ENCODE measurements around the gene GABRA6.
"Not testable (repeated sequence)": the region's sequence is repeated elsewhere in the genome, so short reads cannot be mapped to it uniquely, and the experiment has no call there.

The GABRA6 gene

DNA sequence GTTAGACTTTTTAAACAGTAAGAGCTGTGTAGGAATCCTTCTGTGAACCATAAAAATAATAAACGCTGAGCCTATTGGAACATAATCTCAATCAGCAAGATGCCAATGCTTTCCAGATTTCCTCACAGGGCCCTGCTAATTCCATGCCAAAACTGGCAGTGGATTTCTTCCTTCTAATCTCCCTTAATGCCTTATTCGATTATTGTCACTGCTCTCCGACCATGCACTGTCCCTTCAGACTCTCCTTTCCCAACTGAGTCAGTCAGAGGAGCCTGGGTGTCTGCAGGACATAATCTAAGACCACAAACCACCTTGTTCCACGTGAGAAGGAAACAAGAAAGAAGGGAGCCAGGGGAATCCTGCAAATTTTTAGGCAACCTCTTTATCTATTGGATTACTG is at the start of gene GABRA6:
Gene GABRA6, plus strand, starts transcription at position 261 of the 400 bp plus-strand sequence. CDS start 269 bp downstream, outside the sequence.
- no peak for DNase-seq

DNA sequence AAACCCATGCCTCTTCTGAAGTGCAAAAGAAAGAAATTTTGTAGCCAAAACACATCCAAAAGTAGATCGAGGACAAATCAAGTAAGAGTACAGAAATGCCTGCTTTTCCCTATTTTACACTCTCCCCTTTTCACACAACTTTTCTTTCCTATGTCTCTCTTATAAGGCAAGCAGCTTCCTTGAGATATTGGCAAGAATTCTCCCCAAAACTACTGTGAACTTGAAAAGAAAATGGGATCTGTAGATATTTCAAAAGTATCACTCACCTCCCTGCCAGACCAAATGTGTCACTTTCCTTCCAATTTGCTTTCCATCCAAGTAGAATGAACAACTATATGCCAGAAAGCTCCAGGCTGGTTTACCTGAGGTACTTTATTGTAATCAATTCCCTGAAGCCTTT is 47.9 kb upstream of the GABRA6 start:
- DNase-seq: no peak

DNA sequence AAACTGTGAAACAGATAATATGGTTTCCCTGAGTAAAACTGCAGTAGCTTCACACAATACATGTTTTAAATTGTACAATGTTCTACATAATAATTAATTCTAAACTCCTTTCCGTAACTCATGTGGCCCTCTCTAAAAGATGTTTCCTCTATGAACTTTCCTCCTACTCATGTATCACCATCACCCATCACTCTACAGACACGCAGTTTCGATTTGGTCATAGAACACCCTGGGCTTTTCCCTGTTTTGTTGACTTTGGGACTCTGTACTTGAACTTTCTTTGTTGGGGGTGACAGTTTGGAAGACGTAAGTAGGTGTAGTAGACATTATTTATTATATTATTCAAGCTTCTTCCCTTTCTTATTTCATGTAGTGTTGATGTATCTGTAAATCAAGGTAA is 44.1 kb upstream of the GABRA6 start:
- DNase-seq: no peak

DNA sequence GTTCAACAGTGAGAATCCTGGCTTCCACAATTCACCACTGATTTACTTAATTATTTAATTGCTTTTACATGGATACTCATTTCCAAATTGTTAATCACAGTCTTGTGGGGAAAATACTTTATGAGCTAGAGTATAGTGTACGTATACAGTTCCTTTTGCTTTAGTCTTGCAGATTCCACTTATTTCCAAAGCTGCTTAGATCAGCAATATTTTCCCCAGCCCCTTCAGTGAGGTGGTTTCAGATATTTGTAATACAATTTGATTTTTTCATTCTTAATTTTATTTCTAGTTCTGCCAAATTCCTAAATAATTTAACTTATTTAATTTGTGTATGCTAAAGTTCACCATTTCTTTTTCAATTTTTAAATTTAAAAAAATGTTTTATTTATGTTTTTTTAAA is 40.3 kb upstream of the GABRA6 start:
- no peak for DNase-seq

DNA sequence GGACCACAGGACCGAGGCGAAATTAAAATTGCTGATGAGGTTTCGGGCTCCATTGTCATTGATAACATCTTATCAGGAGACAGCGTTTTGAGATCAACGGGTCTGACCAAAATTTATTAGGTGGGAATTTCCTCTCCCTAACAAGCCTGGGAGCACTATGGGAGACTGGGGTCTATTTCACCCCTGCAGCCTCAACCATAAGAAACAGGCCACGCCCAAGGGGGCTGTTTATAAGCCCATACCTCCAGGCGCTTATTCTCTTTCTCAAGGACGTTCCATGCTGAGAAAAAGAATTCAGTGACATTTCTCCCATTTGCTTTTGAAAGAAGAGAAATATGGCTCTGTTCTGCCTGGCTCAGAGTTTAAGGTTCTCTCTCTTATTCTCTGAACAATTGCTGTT is 33.6 kb upstream of the GABRA6 start:
- not testable (repeated sequence) for DNase-seq

DNA sequence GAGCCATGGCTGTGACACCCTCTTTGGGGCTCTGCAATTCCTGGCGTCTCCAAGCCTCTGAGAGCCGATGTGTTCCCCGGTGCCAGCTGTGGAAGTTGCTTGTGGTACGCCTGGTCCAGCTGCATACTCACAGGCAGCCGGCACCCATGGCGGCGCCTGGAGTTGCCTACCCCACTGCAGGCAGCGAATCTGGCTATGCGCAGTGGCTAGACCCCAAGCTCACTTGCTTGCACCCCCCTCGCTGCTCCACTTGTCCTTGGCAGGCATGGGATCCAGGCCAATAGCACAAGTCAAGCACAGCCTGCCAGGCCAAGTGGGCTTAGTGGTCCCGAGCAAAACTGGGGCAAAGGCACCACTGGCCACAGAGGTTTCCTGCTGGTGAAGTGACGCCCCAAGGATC is 24.7 kb upstream of the GABRA6 start:
- no peak for DNase-seq

DNA sequence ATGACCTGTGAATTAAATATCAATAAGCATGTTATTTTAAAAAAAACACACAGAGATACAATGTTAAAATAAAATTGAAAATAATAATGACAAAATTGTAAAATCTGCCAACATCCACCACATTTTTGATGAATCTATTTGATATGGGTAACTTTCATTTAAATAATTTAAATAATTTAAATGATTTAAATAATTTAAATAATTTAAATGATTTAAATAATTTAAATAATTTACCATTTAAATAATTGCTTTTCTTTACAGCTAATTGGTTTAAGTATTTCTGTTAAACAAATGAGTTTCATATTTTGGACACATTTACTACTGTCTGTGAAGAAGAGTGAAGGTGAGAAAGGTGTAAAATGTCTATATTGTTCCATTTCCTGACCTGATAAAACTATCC is 22.1 kb upstream of the GABRA6 start:
- no peak for DNase-seq

DNA sequence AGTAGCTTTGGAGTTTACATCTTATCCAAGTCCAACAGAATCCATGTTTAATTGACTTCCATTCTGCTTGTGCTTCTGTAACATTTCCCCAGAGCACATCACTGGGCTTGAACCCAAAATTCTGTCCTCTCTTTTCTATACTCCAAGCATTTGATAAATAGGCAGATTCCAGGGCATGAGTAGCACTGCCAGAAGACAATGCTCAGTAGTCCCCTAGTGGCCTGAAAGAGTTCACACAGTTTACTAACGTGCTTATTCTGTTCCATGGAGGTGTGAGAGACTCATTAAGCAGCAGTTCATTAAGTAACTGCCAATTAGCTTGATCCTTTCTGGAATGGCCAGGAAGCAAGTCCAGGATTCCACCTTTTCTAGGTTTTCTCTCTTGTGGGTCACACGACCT is 9.4 kb upstream of the GABRA6 start:
- DNase-seq: no peak

DNA sequence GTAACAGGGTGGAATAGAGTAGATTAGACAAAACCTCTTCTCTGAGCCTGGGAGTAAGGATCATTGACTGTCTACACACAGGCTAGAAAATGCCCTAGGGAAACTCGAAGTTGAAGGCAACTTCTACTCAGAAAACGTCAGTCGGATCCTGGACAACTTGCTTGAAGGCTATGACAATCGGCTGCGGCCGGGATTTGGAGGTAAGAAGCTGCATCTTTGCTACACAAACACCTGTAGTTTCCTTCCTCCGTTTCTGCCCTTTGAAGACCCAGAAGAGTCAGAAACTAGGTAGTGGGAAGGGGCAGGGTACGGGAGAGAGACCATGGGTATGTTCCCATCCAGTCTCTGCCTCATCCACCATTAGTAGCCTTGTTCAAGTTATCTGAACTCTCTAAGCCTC is 628 bp downstream of the GABRA6 start:
- DNase-seq: no peak

DNA sequence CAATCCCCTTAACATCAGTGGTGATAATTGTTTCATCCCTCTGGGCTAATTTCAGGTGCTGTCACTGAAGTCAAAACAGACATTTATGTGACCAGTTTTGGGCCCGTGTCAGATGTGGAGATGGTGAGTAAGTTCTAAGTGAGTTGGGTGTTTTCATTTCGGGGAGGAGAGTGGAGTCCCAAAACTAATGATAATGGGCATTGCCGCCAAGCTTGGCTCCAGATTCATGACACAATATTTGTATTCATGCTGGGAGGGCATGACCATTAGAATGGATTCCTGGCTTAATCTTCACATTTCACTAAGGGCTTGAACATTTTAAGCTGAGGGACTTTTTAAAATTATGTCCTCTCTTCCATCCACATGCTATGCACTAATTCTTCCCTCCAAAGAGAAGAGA is 1.4 kb downstream of the GABRA6 start:
- no peak for DNase-seq

DNA sequence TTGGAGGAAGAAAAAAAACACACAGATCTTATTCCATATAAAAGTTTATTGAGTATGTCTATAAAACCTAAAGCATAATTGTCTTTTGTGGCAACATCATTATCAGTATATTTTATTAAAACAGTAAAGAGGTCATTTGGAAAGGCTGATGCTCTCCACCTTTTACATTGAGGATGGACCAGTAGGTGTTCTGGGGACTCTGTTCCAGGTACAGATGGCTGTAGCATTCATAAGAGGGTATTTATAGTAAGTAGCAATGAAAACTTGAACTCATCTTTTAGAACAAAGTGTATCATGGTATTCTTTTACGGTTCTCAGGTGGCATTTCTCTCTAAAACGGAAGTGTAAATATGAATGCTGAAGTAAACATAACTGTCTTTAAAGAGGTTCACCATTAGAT is 1.8 kb downstream of the GABRA6 start:
- no peak for DNase-seq

DNA sequence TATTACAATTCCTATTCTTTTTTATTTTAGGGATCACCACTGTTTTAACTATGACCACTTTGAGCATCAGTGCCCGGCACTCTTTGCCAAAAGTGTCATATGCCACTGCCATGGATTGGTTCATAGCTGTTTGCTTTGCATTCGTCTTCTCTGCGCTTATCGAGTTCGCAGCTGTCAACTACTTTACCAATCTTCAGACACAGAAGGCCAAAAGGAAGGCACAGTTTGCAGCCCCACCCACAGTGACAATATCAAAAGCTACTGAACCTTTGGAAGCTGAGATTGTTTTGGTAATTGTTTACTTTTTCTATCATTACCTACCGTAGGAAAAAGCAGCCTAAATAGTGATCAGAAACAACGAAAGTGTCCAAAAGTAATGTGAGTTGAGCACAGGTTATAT is 6.4 kb downstream of the GABRA6 start:
- DNase-seq: no peak

DNA sequence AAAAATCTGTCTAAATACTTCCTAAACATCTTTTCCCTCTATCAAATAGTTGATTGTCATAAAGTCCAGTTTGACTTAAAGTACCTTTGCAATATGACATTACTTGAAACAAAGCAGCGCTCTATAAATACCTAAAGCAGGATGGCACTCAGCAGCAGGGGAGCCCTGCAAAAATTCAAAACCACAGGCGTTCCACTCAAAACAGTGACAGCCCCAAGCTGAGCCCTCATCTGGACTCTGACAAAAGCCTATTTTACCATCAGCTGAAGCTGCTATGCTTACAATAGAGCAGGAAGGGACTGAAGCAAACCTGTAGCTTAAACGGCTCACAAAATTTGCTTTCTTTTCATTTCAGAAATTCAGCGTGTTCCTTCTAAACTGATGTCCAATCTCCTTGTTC is 11.5 kb downstream of the GABRA6 start:
- no peak for DNase-seq

DNA sequence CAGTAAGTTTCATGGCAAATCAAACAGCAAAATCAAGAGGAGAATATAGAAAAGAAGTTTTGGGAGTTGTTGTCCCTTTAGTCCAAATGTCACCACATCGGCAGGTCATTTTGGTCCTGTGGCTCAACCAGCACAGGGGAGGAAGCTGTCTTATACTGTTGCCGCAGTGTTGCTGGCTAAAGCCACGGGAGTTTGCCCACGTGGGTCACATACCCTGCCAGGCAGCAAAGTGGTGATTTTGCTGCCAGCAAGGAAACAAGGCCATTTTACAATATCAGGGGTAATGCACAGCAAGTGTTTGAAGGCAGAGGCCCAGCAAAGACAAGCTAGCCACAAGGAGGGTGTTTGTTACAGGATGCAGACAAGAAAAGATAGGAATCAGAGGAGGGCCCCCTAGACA is 14.5 kb downstream of the GABRA6 start:
- no peak for DNase-seq

DNA sequence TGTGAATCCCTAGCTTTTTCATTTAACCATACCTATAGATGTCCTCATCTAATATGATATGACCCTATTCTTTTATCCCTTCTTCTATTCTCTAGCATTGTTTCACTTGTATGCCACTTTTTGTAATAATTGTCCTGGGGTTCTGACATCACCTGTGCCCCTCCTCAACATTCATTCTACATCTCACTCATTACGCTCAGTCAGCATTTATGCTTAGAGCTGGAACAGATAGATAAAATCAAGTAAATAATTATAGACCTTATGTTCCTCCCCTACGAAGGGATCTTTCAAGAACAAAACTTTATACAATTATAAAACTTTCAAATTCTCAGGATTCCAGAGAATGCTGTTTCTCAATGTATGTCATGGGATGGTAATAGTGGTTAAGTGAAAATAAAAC is 18.0 kb downstream of the GABRA6 start:
- DNase-seq: no peak

DNA sequence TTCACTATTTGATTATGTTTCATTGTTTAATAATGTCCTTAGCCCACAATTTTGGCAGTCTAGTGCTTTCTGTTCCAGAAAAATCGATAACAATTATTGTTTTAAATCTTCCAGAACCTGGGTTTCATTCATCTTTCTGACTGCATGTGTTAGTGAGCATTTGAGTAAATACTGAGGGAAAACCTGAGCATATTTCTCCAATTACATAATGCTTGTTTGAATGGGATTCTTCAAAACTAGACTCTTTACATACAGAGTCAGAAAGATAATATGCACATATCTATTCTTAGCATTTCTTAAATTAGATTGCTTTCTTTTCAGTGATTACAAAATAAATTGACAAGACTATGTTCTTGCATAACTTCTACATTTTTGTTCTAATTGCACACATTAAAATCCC is 21.9 kb downstream of the GABRA6 start:
- no peak for DNase-seq

DNA sequence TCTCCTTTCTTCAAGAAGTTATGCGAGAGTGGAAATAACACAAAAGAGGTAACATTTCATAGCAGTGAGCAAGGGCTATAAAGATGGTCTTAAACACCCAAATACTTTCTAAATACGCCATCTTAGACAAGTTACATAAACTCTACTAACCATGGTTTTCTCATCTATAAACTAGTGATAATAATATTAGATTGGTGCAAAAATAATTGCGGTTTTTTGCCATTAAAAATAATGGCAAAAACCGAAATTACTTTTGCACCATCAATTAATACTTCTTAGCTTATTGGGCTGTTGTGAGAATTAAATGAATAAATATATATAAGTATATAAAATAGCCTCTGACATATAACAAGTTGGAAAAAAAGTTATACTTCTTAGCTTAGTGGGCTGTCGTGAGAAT is 23.7 kb downstream of the GABRA6 start:
- no peak for DNase-seq

DNA sequence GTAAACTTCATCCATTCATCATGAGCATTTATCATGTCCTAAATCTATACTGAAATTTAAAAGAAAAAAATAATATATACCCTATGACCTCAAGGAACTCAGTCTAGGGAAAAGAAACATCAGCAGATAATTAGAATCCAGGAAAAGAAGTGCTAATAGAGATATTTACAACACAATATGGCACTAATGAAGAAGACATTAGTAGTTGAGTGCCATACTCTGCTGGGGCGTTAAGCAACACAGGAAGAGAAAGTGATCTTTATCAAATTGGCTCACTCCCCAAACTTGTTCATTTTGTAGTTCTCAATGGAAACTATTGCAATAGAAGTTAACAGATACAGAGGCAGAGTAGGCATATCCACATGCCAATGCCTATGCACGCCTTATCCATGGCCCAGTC is 27.5 kb downstream of the GABRA6 start:
- no peak for DNase-seq

DNA sequence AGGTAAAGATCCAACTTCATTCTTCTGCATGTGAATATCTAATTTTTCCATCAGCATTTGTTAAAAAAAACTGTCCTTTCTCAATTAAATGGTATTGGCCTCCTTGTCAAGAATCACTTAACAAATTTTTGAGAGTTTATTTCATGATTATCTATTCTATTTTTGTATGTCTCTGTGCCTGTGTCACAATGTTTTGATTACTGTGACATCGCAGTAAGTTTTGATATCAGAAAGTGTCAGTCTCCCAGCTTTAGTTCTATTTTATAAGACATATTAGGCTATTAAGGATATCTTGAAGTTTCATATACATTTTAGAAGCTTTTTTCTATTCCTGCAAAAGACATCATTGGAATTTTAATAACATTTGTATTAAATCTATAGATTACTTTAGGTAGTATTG is 33.6 kb downstream of the GABRA6 start:
- no peak for DNase-seq

DNA sequence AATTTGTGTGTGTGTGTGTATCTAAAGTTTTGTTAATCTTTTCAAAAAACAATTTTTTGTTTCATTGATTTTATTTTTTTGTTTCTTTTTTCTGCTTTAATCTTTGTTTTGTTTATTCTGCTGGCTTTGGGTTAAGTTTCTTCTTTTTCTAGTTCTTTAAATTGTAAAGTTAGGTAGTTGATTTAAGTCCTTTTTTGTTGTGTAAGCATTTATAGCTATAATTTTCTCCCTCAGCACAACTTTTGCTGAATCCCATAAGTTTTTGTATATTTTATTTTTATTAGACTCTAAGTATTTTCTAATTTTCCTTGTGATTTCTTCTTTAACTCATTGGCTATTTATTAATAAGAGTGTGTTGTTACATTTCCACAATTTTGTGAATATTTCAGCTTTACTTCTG is 34.9 kb downstream of the GABRA6 start:
- no peak for DNase-seq

DNA sequence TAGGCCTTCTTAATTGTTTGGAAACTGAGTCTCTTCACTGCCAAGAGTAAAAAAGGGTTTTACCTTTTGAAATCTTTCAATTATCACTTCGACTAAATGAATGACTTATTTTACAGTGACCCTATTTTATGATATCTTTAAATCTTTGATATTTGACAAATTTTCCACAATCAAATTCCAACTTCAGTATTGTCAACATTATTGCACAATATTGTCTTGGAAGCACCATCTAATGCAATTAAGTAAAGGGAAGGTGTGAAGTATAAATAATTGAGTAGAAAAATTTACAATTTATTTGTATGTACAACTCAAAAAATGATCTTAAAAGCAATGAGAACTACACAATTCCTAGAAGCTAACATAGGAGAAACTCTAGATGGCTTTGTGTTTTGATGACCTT is 49.2 kb downstream of the GABRA6 start:
- DNase-seq: no peak

DNA sequence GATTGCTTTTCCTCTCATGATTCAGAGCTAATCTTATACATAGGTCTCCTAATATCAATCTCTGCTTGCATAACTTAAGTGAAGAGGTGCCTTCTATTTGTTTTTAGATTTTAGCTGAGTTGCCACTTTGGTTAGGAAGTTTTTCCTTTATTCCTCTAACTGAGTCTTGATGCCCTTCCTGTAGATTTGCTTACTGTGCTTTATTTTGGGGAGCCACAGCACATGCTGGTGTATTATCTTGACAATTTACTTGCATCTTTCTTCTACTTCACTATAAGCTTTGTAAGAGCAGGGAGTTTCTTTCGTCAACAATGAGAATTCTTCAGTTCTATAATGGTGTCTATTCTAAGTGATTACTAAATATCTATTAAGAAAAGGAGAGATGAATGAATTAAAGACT is 54.9 kb downstream of the GABRA6 start:
- no peak for DNase-seq

DNA sequence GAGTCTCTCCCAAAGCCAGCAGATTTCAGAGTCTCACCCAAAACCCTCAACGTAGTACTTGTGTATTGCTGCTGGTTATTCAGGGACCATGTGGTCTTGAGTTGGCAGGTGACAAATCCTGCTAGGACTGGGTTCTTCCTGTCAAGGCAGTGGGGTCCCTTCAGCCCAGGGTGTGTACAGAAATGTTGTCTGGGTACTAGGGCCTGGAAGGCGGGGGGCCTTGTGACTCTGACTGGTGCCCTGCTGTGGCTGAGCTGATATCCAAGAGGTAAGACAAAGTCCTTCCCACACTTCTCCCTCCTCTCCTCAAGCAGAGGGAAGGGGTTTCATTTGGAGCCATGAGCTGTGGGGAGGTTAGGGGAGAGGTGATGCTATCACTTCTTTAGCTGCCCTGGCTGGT is 58.8 kb downstream of the GABRA6 start:
- no peak for DNase-seq

DNA sequence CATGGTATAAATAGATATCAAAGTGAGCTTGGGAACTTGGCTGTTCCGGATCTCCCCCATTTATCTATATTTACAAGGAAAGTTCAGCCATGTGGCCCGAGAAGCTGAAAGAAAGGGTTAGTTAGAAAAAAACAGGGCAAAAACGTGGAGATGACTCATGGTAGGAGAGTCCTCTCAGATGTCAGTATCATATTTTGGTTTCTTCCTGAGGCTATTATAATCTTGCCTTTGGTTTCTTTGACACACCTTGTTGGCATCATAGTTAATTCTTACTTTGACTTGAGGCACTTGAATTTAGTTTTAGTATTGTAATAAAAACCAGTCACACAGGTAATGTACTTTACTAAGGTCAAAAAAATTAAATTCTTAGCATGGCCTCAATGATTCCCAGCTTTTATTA is 59.9 kb downstream of the GABRA6 start:
- no peak for DNase-seq

DNA sequence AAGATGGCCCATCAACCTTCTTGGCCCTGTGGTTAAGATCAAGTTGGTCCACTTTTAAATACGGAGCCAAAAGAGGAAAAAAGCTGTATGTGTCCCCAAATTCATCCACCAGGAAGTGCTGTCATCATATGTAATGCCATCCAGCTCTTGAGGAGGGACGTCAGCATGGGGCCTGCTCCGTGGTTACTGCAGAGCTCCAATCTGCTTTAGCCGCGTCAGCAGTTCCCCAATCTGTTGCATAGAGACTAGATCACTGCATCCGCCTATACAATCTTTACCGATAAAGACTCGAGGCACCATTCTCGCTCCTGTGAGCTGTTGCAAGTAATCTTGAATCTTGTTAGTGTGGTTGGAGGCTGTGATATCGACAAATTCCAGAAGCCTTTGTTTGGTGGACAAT is 65.7 kb downstream of the GABRA6 start:
- no peak for DNase-seq
